GOT3 (cell line): ENCODE results near the gene C9orf78.

ENCODE experiments used
- DNase-seq: peaks from one replicate; lab custom pipeline; 2025; ENCODE audit warnings: mixed read lengths; lab: John Stamatoyannopoulos, UW

The C9orf78 gene

GRCh38 chr9:129835128-129835859 lies at the start of gene C9orf78, which contains the start of gene USP20:
TSS of gene C9orf78 (minus strand) at chr9:129835275. CDS start at chr9:129835221, 54 bp downstream.
TSS of gene USP20 (plus strand) at chr9:129835458. CDS start at chr9:129852556, 17,098 bp downstream.
- DNase-seq = peak; percentile 63

GRCh38 chr9:129884220-129885017 lies 49.3 kb upstream of the C9orf78 start:
- DNase-seq = no peak

- DNase-seq = no peak
These were observed 46.7 kb upstream of the C9orf78 start for GRCh38 chr9:129881547-129882324.

- no peak for DNase-seq
These were observed 45.8 kb upstream of the C9orf78 start for GRCh38 chr9:129880654-129881546.

- DNase-seq = no peak
These were observed 45.0 kb upstream of the C9orf78 start for GRCh38 chr9:129879991-129880653.

GRCh38 chr9:129879103-129879699 lies 44.1 kb upstream of the C9orf78 start:
- no peak for DNase-seq

GRCh38 chr9:129878291-129878690 lies 43.2 kb upstream of the C9orf78 start:
- no peak for DNase-seq

- no peak for DNase-seq
These were observed 41.7 kb upstream of the C9orf78 start for GRCh38 chr9:129876815-129877214.

GRCh38 chr9:129875687-129876395 lies 40.8 kb upstream of the C9orf78 start:
- no peak for DNase-seq

GRCh38 chr9:129875181-129875611 lies 40.1 kb upstream of the C9orf78 start:
- no peak for DNase-seq

GRCh38 chr9:129874261-129875101 lies 39.4 kb upstream of the C9orf78 start:
- DNase-seq = no peak

GRCh38 chr9:129873563-129874190 lies 38.6 kb upstream of the C9orf78 start:
- DNase-seq = no peak

GRCh38 chr9:129871046-129871445 lies 36.0 kb upstream of the C9orf78 start:
- DNase-seq = no peak

GRCh38 chr9:129869585-129870501 lies 34.8 kb upstream of the C9orf78 start:
- no peak for DNase-seq

GRCh38 chr9:129868872-129869486 lies 33.9 kb upstream of the C9orf78 start:
- no peak for DNase-seq

GRCh38 chr9:129868023-129868871 lies 33.2 kb upstream of the C9orf78 start:
- no peak for DNase-seq
